A549 (cell line): ENCODE measurements around the gene KLHL11. TPM values are rescaled to one million over a fixed set of nuclear protein-coding genes. Genes with fewer than 3 reads are reported as not detected.

Source experiments
- ATAC-seq, 2 experiments: fragments of 200-7000 bp in 1 of 2; fragments of >200 bp in 1 of 2; cut with Nextera tagmentation in 1 of 2; cut with Tn5 transposase in 1 of 2; 3 replicates each; pipeline versions ENCODE4 v1.8.0 to v1.9.1; 2018 to 2020; ENCODE audit warnings: mild to moderate bottlenecking in 1 of 2, moderate library complexity in 1 of 2
- CTCF ChIA-PET: fragments of 300-600 bp; sonication (Branson Sonifier 250); formaldehyde crosslinking; extraction: SDS; loops from one replicate; lab custom pipeline; 2021; ENCODE audit warnings: antibody characterized with exemption, inconsistent platforms; lab: Yijun Ruan, JAX
- POLR2A ChIA-PET: fragments of 350-600 bp; formaldehyde crosslinking; extraction: SDS; loops from one replicate; lab custom pipeline; 2021; ENCODE audit warnings: antibody characterized with exemption, inconsistent platforms; lab: Yijun Ruan, JAX
- DNase-seq, 2 experiments: peaks; one replicate each; pipeline versions ENCODE4 v3.0.0 to v3.0.0-alpha.2; 2011 to 2016; ENCODE audit warnings: low read depth in 1 of 2, low spot score in 1 of 2
- FAIRE-seq: peaks from 2 replicates; lab custom pipeline; 2011; peaks lifted over from hg19 to GRCh38; lab: Jason Lieb, UNC
- H3K27ac ChIP-seq, 2 experiments: fragments of >200 bp; sonication (Bioruptor Twin); formaldehyde crosslinking; 3 replicates each; pipeline ENCODE4 v1.5.1; 2016 to 2017
- H3K4me1 ChIP-seq: fragments of >200 bp; sonication (Bioruptor Twin); formaldehyde crosslinking; 3 replicates; pipeline ENCODE4 v1.6.1; 2016
- H3K4me2 ChIP-seq: fragments of >200 bp; sonication (Bioruptor Twin); formaldehyde crosslinking; 3 replicates; pipeline ENCODE4 v1.6.1; 2016
- H3K4me3 ChIP-seq: fragments of >200 bp; sonication (Bioruptor Twin); formaldehyde crosslinking; 3 replicates; pipeline ENCODE4 v1.5.1; 2016
- H3K9me3 ChIP-seq: fragments of >200 bp; sonication (Bioruptor Twin); formaldehyde crosslinking; 3 replicates; pipeline ENCODE4 v1.6.1; 2016
- ATOH8 ChIP-seq: fragments of 250-450 bp; sonication (Bioruptor Pico); IDR thresholded peaks from 2 replicates; pipeline ENCODE4 v1.5.0; 2020; ENCODE audit warnings: low read depth, mild to moderate bottlenecking, moderate library complexity
- BHLHE40 ChIP-seq: IDR thresholded peaks from 2 replicates; pipeline ENCODE4 v1.6.1; 2012; ENCODE audit warnings: low read depth, low read length, inconsistent platforms
- CBX8 ChIP-seq: fragments of 200-600 bp; sonication (generic); IDR thresholded peaks from 2 replicates; pipeline ENCODE4 v1.6.1; 2016
- ELK1 ChIP-seq: fragments of 150-350 bp; IDR thresholded peaks from 2 replicates; pipeline ENCODE4 v1.6.1; 2014; ENCODE audit warnings: low read depth, mild to moderate bottlenecking, low read length
- FOSB ChIP-seq: fragments of 250-450 bp; sonication (Bioruptor Pico); IDR thresholded peaks from 2 replicates; pipeline ENCODE4 v1.5.0; 2020; ENCODE audit warnings: mild to moderate bottlenecking, moderate library complexity
- FOSL2 ChIP-seq, 2 experiments: fragments of 450-650 bp in 1 of 2; fragments of >200 bp in 1 of 2; sonication (Bioruptor Twin) in 1 of 2; formaldehyde crosslinking; IDR thresholded peaks; 2 replicates each; pipeline versions ENCODE4 v1.5.0 to v1.6.1; 2016 to 2020; ENCODE audit warnings: mild to moderate bottlenecking in 1 of 2, moderate library complexity in 1 of 2
- GATA3 ChIP-seq: IDR thresholded peaks from 2 replicates; pipeline ENCODE4 v1.6.1; 2012; ENCODE audit warnings: borderline replicate concordance
- HDAC2 ChIP-seq: fragments of 200-600 bp; sonication (generic); IDR thresholded peaks from 2 replicates; pipeline ENCODE4 v1.6.1; 2016
- HES2 ChIP-seq: fragments of >200 bp; sonication (Bioruptor Twin); formaldehyde crosslinking; IDR thresholded peaks from 2 replicates; pipeline ENCODE4 v1.6.1; 2016
- HMGXB4 ChIP-seq: fragments of 250-450 bp; sonication (Bioruptor Pico); IDR thresholded peaks from 2 replicates; pipeline ENCODE4 v1.5.0; 2021; ENCODE audit warnings: mild to moderate bottlenecking, moderate library complexity, borderline replicate concordance
- HOXA7 ChIP-seq: fragments of 250-450 bp; sonication (Bioruptor Pico); IDR thresholded peaks from 2 replicates; pipeline ENCODE4 v1.5.0; 2020; ENCODE audit warnings: mild to moderate bottlenecking, moderate library complexity
- HOXB13 ChIP-seq: fragments of 250-450 bp; sonication (Bioruptor Pico); IDR thresholded peaks from 2 replicates; pipeline ENCODE4 v1.5.0; 2020; ENCODE audit warnings: low read depth, mild to moderate bottlenecking, moderate library complexity
- JUN ChIP-seq, 2 experiments: fragments of >200 bp; sonication (Bioruptor Twin); formaldehyde crosslinking; IDR thresholded peaks; 2 replicates in 1 of 2; 3 replicates in 1 of 2; pipeline ENCODE4 v1.6.1; 2016 to 2017
- JUNB ChIP-seq: fragments of >200 bp; sonication (Bioruptor Twin); formaldehyde crosslinking; IDR thresholded peaks from 2 replicates; pipeline ENCODE4 v1.6.1; 2016
- KDM1A ChIP-seq: fragments of 200-600 bp; sonication (generic); IDR thresholded peaks from 2 replicates; pipeline ENCODE4 v1.6.1; 2016; ENCODE audit warnings: low read depth, mild to moderate bottlenecking
- KDM5A ChIP-seq: fragments of 200-600 bp; sonication (generic); IDR thresholded peaks from 2 replicates; pipeline ENCODE4 v1.6.1; 2016; ENCODE audit warnings: antibody characterized with exemption, mild to moderate bottlenecking
- MAZ ChIP-seq: fragments of 150-350 bp; IDR thresholded peaks from 2 replicates; pipeline ENCODE4 v1.6.1; 2014; ENCODE audit warnings: antibody characterized with exemption, low read depth, low read length, borderline replicate concordance
- NPAS2 ChIP-seq: fragments of 250-450 bp; sonication (Bioruptor Pico); IDR thresholded peaks from 2 replicates; pipeline ENCODE4 v1.8.0; 2022; ENCODE audit warnings: mild to moderate bottlenecking, moderate library complexity, borderline replicate concordance
- POLR2A ChIP-seq: IDR thresholded peaks from 2 replicates; pipeline ENCODE4 v1.6.1; 2012; ENCODE audit warnings: mild to moderate bottlenecking, low read length
- RAD21 ChIP-seq, 2 experiments: fragments of >200 bp in 1 of 2; sonication (Bioruptor Twin) in 1 of 2; formaldehyde crosslinking in 1 of 2; IDR thresholded peaks in 1 of 2; conservative IDR thresholded peaks in 1 of 2; 2 replicates in 1 of 2; 3 replicates in 1 of 2; pipeline ENCODE4 v1.6.1; 2012 to 2018; ENCODE audit warnings: inconsistent platforms in 1 of 2
- RFX5 ChIP-seq: fragments of 450-650 bp; IDR thresholded peaks from 2 replicates; pipeline ENCODE4 v1.7.1; 2014; ENCODE audit warnings: antibody characterized with exemption, mild to moderate bottlenecking, moderate library complexity
- SMC3 ChIP-seq: fragments of >200 bp; sonication (Bioruptor Twin); formaldehyde crosslinking; IDR thresholded peaks from 3 replicates; pipeline ENCODE4 v1.6.1; 2018; ENCODE audit warnings: inconsistent platforms
- SREBF2 ChIP-seq: fragments of 450-650 bp; IDR thresholded peaks from 2 replicates; pipeline ENCODE4 v1.6.1; 2014; ENCODE audit warnings: mild to moderate bottlenecking, moderate library complexity
- TFCP2L1 ChIP-seq: fragments of 250-450 bp; sonication (Bioruptor Pico); IDR thresholded peaks from 2 replicates; pipeline ENCODE4 v1.5.0; 2021; ENCODE audit warnings: mild to moderate bottlenecking
- ZNF302 ChIP-seq: fragments of 250-450 bp; sonication (Bioruptor Pico); IDR thresholded peaks from 2 replicates; pipeline ENCODE4 v1.9.0; 2021; ENCODE audit warnings: inconsistent platforms, mild to moderate bottlenecking, moderate library complexity
- WGBS: methylation state at CpG from one replicate; pipeline ENCODE4 v1.1.6; 2017; ENCODE audit errors: missing lambda C conversion rate; 5-methylcytosine and 5-hydroxymethylcytosine counted together
- polyA plus RNA-seq, 4 experiments: library from polyadenylated mRNA; depleted of rRNA in 3 of 4; stranded (reverse); fragments of >200 nt; fragmentation: RNase III in 1 of 4; extraction: RNeasy Plus Mini Kit Qiagen cat#74134 plus additional on column Dnase treatment in 1 of 4; gene quantifications; 2 replicates in 3 of 4; 3 replicates in 1 of 4; pipeline ENCODE4 v1.2.3, GENCODE V29; 2011 to 2017
- TF ChIP-seq, protein P1 (sequence below): fragments of 450-650 bp; IDR thresholded peaks from 2 replicates; pipeline ENCODE4 v1.6.1; 2014; ENCODE audit warnings: antibody characterized with exemption
- TF ChIP-seq, protein P2 (sequence below): IDR thresholded peaks from 2 replicates; pipeline ENCODE4 v1.6.1; 2012; ENCODE audit warnings: low read depth, borderline replicate concordance
- TF ChIP-seq, protein P3 (sequence below): IDR thresholded peaks from 2 replicates; pipeline ENCODE4 v1.6.1; 2012
- TF ChIP-seq, protein P4 (sequence below): fragments of 200-600 bp; sonication (generic); IDR thresholded peaks from 2 replicates; pipeline ENCODE4 v1.6.1; 2016; ENCODE audit warnings: antibody characterized with exemption, mild to moderate bottlenecking, moderate library complexity

Gene KLHL11
- polyA plus RNA-seq, 2 of the 4 experiments (the other 2 are of a cell fraction), result 3.8 to 12.7 TPM

GRCh38 chr17:41907633-41908539 is 42.7 kb upstream of the KLHL11 start:
- H3K4me3 ChIP-seq, result peak overlapping the region; percentile 2; the same call in 1 of the 3 replicates
- WGBS, result 22% methylated on average over 14 of the region's 14 CpGs
- peak; percentile 98 to 99 for DNase-seq
- H3K27ac ChIP-seq, result peak overlapping the region; percentile 93 to 96
- H3K4me2 ChIP-seq, result peak overlapping the region; percentile 84
- ChIA-PET CTCF (interaction anchor here (0.7 to 11.5 kb wide), 13 partner anchors 9 to 162 kb away, joined by 3 to 111 read pairs (median 5); partner anchors contain the start of genes ACLY, NT5C3B and ODAD4), POLR2A (interaction anchor here (0.6 to 2.8 kb wide), 7 partner anchors 10 to 1462 kb away, joined by 3 to 12 read pairs (median 7); partner anchors contain the start of genes ACLY and KLHL11)
- no peaks in the 10 kb centered on the region for H3K9me3 ChIP-seq
- H3K4me1 ChIP-seq, result peaks cover 91% of the 10 kb centered on the region
- ATAC-seq, result peak; percentile 63 to 81
- peak; percentile 100 for FAIRE-seq
- TF ChIP-seq TFCP2L1 (no peak), KDM5A (no peak), GATA3 (peak; percentile 78; the same call in 1 of the 2 replicates), ATOH8 (CRISPR knock-in tag) (no peak), HMGXB4 (CRISPR knock-in tag) (no peak), POLR2A (no peak), JUN (IDR thresholded peaks at IDR 0.05) (peak; percentile 82 to 84; a peak in 4 of 5 replicates), HOXA7 (CRISPR knock-in tag) (peak; percentile 67; the same call in 1 of the 2 replicates), RFX5 (0 out of 2 replicates have a peak, but pooled peaks have one; percentile 46), HES2 (no peak), FOSL2 (IDR thresholded peaks at IDR 0.05) (peak; percentile 44; the same call in 1 of the 2 replicates), FOSL2 (CRISPR knock-in tag; IDR thresholded peaks at IDR 0.05) (peak; percentile 78), ELK1 (no peak), KDM1A (no peak), BHLHE40 (peak; percentile 5; the same call in 1 of the 2 replicates), HDAC2 (no peak; the same call in 1 of the 2 replicates), SREBF2 (no peak), CBX8 (no peak), ZNF302 (no peak), NPAS2 (CRISPR knock-in tag) (no peak), SMC3 (peak; percentile 48), MAZ (no peak), HOXB13 (0 out of 2 replicates have a peak, but pooled peaks have one; percentile 46), RAD21 (conservative IDR thresholded peaks at IDR 0.05 in 1 of 2, IDR thresholded peaks at IDR 0.05 in 1 of 2) (no peak; a peak in 2 of 5 replicates), FOSB (peak; percentile 17; the same call in 1 of the 2 replicates), JUNB (peak; percentile 68)
- TF ChIP-seq, protein P1, sequence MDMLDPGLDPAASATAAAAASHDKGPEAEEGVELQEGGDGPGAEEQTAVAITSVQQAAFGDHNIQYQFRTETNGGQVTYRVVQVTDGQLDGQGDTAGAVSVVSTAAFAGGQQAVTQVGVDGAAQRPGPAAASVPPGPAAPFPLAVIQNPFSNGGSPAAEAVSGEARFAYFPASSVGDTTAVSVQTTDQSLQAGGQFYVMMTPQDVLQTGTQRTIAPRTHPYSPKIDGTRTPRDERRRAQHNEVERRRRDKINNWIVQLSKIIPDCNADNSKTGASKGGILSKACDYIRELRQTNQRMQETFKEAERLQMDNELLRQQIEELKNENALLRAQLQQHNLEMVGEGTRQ, result no peak
- TF ChIP-seq, protein P2, sequence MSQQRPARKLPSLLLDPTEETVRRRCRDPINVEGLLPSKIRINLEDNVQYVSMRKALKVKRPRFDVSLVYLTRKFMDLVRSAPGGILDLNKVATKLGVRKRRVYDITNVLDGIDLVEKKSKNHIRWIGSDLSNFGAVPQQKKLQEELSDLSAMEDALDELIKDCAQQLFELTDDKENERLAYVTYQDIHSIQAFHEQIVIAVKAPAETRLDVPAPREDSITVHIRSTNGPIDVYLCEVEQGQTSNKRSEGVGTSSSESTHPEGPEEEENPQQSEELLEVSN, result peak; percentile 45; the same call in 1 of the 2 replicates
- TF ChIP-seq, protein P3, sequence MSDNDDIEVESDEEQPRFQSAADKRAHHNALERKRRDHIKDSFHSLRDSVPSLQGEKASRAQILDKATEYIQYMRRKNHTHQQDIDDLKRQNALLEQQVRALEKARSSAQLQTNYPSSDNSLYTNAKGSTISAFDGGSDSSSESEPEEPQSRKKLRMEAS, result peak; percentile 96
- TF ChIP-seq, protein P4, sequence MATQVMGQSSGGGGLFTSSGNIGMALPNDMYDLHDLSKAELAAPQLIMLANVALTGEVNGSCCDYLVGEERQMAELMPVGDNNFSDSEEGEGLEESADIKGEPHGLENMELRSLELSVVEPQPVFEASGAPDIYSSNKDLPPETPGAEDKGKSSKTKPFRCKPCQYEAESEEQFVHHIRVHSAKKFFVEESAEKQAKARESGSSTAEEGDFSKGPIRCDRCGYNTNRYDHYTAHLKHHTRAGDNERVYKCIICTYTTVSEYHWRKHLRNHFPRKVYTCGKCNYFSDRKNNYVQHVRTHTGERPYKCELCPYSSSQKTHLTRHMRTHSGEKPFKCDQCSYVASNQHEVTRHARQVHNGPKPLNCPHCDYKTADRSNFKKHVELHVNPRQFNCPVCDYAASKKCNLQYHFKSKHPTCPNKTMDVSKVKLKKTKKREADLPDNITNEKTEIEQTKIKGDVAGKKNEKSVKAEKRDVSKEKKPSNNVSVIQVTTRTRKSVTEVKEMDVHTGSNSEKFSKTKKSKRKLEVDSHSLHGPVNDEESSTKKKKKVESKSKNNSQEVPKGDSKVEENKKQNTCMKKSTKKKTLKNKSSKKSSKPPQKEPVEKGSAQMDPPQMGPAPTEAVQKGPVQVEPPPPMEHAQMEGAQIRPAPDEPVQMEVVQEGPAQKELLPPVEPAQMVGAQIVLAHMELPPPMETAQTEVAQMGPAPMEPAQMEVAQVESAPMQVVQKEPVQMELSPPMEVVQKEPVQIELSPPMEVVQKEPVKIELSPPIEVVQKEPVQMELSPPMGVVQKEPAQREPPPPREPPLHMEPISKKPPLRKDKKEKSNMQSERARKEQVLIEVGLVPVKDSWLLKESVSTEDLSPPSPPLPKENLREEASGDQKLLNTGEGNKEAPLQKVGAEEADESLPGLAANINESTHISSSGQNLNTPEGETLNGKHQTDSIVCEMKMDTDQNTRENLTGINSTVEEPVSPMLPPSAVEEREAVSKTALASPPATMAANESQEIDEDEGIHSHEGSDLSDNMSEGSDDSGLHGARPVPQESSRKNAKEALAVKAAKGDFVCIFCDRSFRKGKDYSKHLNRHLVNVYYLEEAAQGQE, result no peak
